ENCODE data around the gene ABCF2.

Gene ABCF2

GRCh38 chr7:151207315-151207714 lies 19.7 kb downstream of the ABCF2 start:
- H3K4me3 ChIP-seq (ENCODE audit: low read depth, low read length): no peak overlapping the region
- TF ChIP-seq, protein P1, sequence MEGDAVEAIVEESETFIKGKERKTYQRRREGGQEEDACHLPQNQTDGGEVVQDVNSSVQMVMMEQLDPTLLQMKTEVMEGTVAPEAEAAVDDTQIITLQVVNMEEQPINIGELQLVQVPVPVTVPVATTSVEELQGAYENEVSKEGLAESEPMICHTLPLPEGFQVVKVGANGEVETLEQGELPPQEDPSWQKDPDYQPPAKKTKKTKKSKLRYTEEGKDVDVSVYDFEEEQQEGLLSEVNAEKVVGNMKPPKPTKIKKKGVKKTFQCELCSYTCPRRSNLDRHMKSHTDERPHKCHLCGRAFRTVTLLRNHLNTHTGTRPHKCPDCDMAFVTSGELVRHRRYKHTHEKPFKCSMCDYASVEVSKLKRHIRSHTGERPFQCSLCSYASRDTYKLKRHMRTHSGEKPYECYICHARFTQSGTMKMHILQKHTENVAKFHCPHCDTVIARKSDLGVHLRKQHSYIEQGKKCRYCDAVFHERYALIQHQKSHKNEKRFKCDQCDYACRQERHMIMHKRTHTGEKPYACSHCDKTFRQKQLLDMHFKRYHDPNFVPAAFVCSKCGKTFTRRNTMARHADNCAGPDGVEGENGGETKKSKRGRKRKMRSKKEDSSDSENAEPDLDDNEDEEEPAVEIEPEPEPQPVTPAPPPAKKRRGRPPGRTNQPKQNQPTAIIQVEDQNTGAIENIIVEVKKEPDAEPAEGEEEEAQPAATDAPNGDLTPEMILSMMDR (IDR thresholded peaks at IDR 0.05; ENCODE audit: borderline replicate concordance, insufficient read depth, low read depth, low read length): no peak

DNA sequence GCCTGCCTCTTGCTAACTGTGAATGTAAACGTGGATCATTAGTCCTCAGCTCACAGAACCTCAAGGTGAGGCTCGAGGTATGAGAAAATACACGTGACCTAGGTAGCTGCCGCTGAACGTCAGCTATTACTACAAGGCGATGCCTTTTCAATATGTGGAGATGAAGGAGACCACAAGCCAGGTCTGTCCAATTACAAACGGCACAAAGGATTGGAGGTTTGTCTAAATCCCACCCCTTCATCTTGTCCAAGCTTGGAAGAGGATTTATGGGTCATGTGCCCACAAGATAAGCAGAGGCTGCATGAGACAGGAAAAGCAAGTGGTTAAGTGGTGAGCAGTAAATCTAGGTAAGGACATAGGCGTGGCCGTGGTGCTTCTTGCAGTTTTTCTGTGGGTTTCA lies 20.1 kb downstream of the ABCF2 start:
- no peak overlapping the region for H3K4me3 ChIP-seq (ENCODE audit: low read depth, low read length)
- TF ChIP-seq, protein P1 (IDR thresholded peaks at IDR 0.05; ENCODE audit: borderline replicate concordance, insufficient read depth, low read depth, low read length): no peak

- TF ChIP-seq, protein P1 (IDR thresholded peaks at IDR 0.05; ENCODE audit: borderline replicate concordance, insufficient read depth, low read depth, low read length): no peak
- no peak overlapping the region for H3K4me3 ChIP-seq (ENCODE audit: low read depth, low read length)
Observed at GRCh38 chr7:151205730-151206129, 21.3 kb downstream of the ABCF2 start.

DNA sequence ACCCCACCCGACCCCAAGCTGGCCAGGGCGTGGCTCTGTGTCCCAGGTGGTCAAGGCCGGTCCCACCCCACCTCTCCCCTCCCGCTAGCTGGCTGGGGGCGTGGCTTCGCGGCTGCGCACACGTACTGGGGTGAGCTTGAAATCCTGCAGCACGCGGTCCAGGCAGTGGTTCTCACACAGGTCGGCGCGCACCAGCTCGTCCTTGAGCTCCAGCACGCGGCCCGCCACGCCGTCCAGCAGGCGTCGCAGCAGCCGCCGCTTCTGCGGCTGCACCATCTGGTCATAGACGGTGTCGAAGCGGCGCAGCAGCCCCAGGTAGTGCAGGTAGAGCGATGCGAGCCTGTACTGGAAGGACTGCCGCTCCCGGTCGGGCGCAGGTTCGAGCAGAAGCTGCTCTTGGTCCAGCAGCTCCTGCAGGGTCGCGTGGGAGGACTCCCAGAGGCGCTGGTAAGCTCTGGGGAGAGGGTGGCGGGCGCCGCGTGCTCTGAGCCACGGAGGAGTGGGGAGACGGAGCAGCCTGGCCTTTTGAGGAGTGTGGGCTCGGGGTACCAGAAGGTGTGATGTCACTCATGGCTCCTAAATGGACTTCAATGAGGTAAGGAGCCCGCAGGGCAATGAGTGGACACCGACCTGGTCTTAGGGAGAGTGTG lies 22.5 kb downstream of the ABCF2 start:
- TF ChIP-seq, protein P1 (IDR thresholded peaks at IDR 0.05; ENCODE audit: borderline replicate concordance, insufficient read depth, low read depth, low read length): no peak
- no peak overlapping the region for H3K4me3 ChIP-seq (ENCODE audit: low read depth, low read length)

DNA sequence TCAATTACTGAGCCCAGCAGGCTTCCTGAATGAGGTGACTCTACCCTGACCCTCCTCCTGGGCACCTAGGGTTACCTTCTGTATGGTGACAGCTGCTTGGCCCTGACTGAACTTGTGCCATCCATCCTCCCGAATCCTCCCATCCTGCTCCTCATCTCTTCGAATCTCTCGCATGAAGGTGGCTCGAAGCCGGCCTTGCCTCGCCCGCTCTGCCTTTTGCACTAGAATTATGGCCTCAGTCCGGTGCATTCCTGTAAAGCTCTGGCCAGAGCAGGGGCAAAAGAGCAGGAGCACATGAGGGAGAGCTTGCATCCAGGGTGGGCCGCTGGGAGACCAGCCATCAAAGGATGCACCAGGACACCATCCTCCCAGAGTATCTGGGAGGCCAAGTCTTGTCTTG lies 24.2 kb downstream of the ABCF2 start:
- no peak overlapping the region for H3K4me3 ChIP-seq (ENCODE audit: low read depth, low read length)
- TF ChIP-seq, protein P1 (IDR thresholded peaks at IDR 0.05; ENCODE audit: borderline replicate concordance, insufficient read depth, low read depth, low read length): no peak

GRCh38 chr7:151201751-151202150 lies 25.3 kb downstream of the ABCF2 start:
- H3K4me3 ChIP-seq (ENCODE audit: low read depth, low read length): no peak overlapping the region
- TF ChIP-seq, protein P1 (IDR thresholded peaks at IDR 0.05; ENCODE audit: borderline replicate concordance, insufficient read depth, low read depth, low read length): no peak

DNA sequence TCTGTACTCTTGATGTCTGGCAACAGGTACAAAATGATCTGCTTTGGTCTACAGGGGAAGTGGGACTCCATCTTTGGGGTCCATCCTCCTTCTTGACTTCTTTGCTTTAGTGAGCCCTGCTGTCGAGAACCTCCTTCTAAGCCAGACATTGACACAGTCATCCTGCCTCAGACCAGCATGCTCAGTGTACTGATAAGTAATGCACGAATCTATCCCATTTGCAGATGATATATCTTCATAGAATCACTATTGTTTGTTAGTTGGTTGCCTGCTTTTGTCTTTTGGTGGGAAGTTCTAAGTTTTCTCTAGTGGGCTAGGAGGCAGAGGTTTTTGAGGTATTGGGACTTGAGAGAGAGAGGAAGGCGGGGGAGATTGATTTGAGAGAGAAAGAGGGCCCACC lies 25.7 kb downstream of the ABCF2 start:
- H3K4me3 ChIP-seq (ENCODE audit: low read depth, low read length): no peak overlapping the region
- TF ChIP-seq, protein P1 (IDR thresholded peaks at IDR 0.05; ENCODE audit: borderline replicate concordance, insufficient read depth, low read depth, low read length): no peak
